ENCODE results near the gene PIAS1.
"Not testable (repeated sequence)": the region's sequence is repeated elsewhere in the genome, so short reads cannot be mapped to it uniquely, and the experiment has no call there.

Gene PIAS1

GRCh38 chr15:68034719-68035293 lies 19.3 kb upstream of the PIAS1 start:
- DNase-seq, result no peak

GRCh38 chr15:68038246-68038645 lies 15.9 kb upstream of the PIAS1 start:
- no peak for DNase-seq

- DNase-seq, result no peak
These were observed 14.0 kb upstream of the PIAS1 start for GRCh38 chr15:68040144-68040543.

GRCh38 chr15:68042156-68042854 lies 11.8 kb upstream of the PIAS1 start:
- no peak for DNase-seq

GRCh38 chr15:68042855-68043222 lies 11.3 kb upstream of the PIAS1 start:
- no peak for DNase-seq

GRCh38 chr15:68045289-68046265 lies 8.5 kb upstream of the PIAS1 start:
- DNase-seq, result peak in 1 of 4 experiments; percentile 32

GRCh38 chr15:68047826-68048225 lies 6.3 kb upstream of the PIAS1 start:
- no peak for DNase-seq

GRCh38 chr15:68051109-68051508 lies 3.0 kb upstream of the PIAS1 start:
- DNase-seq, result peak in 1 of 4 experiments; percentile 34

GRCh38 chr15:68051907-68052306 lies 2.2 kb upstream of the PIAS1 start:
- DNase-seq, result no peak

GRCh38 chr15:68052431-68052830 lies 1.7 kb upstream of the PIAS1 start:
- DNase-seq, result no peak

- DNase-seq, result no peak
These were observed 1.1 kb upstream of the PIAS1 start for GRCh38 chr15:68053001-68053400.

- peak; percentile 79 to 90 (median 86) for DNase-seq
These were observed 611 bp downstream of the PIAS1 start for GRCh38 chr15:68054628-68055223.

- peak; percentile 46 to 62 (median 50) for DNase-seq
These were observed 1.1 kb downstream of the PIAS1 start for GRCh38 chr15:68055224-68055705.

GRCh38 chr15:68056097-68056865 lies 2.2 kb downstream of the PIAS1 start:
- DNase-seq, result no peak

- DNase-seq, result no peak
These were observed 2.9 kb downstream of the PIAS1 start for GRCh38 chr15:68057034-68057433.

GRCh38 chr15:68057758-68058157 lies 3.6 kb downstream of the PIAS1 start:
- no peak for DNase-seq

GRCh38 chr15:68058970-68059369 lies 4.9 kb downstream of the PIAS1 start:
- not testable (repeated sequence) for DNase-seq

GRCh38 chr15:68059630-68060029 lies 5.5 kb downstream of the PIAS1 start:
- no peak for DNase-seq

GRCh38 chr15:68061171-68061570 lies 7.1 kb downstream of the PIAS1 start:
- DNase-seq, result peak in 2 of 4 experiments; percentile 26 to 46

- no peak for DNase-seq
These were observed 7.5 kb downstream of the PIAS1 start for GRCh38 chr15:68061602-68062001.

GRCh38 chr15:68062214-68062613 lies 8.1 kb downstream of the PIAS1 start:
- no peak for DNase-seq

GRCh38 chr15:68062946-68063465 lies 8.9 kb downstream of the PIAS1 start:
- no peak for DNase-seq
